Upper lobe of left lung (tissue), 6 donors: Measurements from ENCODE around the gene NAPSA. TPM values are rescaled to one million over a fixed set of nuclear protein-coding genes. Genes with fewer than 3 reads are reported as not detected.
A peak's percentile ranks its signal among the peaks of the same experiment; 100 is the strongest.

Experiments
- ATAC-seq, 2 donors: fragments of 200-7000 bp; cut with Tn5 transposase; one replicate each; pipeline ENCODE4 v1.9.1; 2022; ENCODE audit warnings: mild to moderate bottlenecking in 2 of 2, moderate library complexity in 2 of 2; ENCODE audit not compliant: low FRiP score in 2 of 2
- DNase-seq, 2 donors: peaks; one replicate each; pipeline ENCODE4 v3.0.0-alpha.2; 2019 to 2020
- H3K27ac ChIP-seq, 4 donors: fragments of 200-600 bp; sonication (generic); one replicate each; pipeline ENCODE4 v1.5.1; 2016 to 2019
- H3K27me3 ChIP-seq, 4 donors: fragments of 200-600 bp; sonication (generic); one replicate each; pipeline ENCODE4 v1.5.1; 2017 to 2019
- H3K36me3 ChIP-seq, 4 donors: fragments of 200-600 bp; sonication (generic); one replicate each; pipeline ENCODE4 v1.5.1; 2016 to 2019
- H3K4me1 ChIP-seq, 4 donors: fragments of 200-600 bp; sonication (generic); one replicate each; pipeline ENCODE4 v1.5.1; 2018 to 2019
- H3K4me3 ChIP-seq, 4 donors: fragments of 200-600 bp; sonication (generic); one replicate each; pipeline ENCODE4 v1.5.1; 2017 to 2019; ENCODE audit warnings: mild to moderate bottlenecking in 2 of 4, moderate library complexity in 1 of 4
- H3K9me3 ChIP-seq, 4 donors: fragments of 200-600 bp; sonication (generic); one replicate each; pipeline ENCODE4 v1.5.1; 2018 to 2019
- CTCF ChIP-seq, 6 experiments: fragments of 450-650 bp in 4 of 6; fragments of 200-600 bp in 2 of 6; sonication (generic) in 2 of 6; IDR thresholded peaks; one replicate each; pipeline ENCODE4 v1.5.1; 2016 to 2019; ENCODE audit warnings: antibody characterized with exemption in 6 of 6
- EP300 ChIP-seq, 4 donors: sonication (generic); formaldehyde crosslinking; IDR thresholded peaks; one replicate each; pipeline ENCODE4 v1.5.1; 2017; ENCODE audit warnings: antibody characterized with exemption in 4 of 4, control low read depth in 2 of 4
- POLR2A ChIP-seq, 4 donors: fragments of 450-650 bp; IDR thresholded peaks; one replicate each; pipeline ENCODE4 v1.5.1; 2016 to 2017; ENCODE audit warnings: antibody characterized with exemption in 4 of 4, mild to moderate bottlenecking in 2 of 4
- POLR2AphosphoS5 ChIP-seq, 2 donors: sonication (generic); formaldehyde crosslinking; IDR thresholded peaks; one replicate each; pipeline ENCODE4 v1.5.1; 2017; ENCODE audit warnings: antibody characterized with exemption in 2 of 2
- WGBS, 2 donors: methylation state at CpG; one replicate each; pipeline ENCODE4 v1.1.5; 2017 to 2018; 5-methylcytosine and 5-hydroxymethylcytosine counted together
- total RNA-seq, 6 donors: library from RNA; depleted of rRNA in 4 of 6; stranded (reverse); fragments of >200 nt in 4 of 6; gene quantifications; one replicate each; pipeline versions ENCODE4 v1.1.0 to v1.2.1, GENCODE V29; 2016 to 2021
- donor health status: DM: no; HTN: no; CAD: no; lungs with moderate emphysema.
- donor health status: DM: no; HTN: yes; CAD: no; lungs with severe emphysema.

Gene NAPSA
- total RNA-seq, 6 donors from 2014 or later, result 1,043 to 3,140 (median 1,660) TPM

DNA sequence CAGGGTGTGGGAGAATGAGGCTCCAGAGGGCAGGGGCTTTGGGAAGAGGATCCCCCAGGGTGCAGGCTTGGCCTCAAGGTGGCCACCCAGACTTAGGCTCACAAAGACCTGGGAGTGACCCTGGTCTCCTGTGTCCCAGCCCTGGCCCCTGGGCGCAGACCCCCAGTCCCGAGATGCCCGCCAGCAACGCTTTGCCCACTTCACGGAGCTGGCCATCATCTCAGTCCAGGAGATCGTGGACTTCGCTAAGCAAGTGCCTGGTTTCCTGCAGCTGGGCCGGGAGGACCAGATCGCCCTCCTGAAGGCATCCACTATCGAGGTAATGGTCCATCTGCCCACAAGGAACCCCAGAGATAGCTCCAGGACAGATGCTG is 13.4 kb upstream of the NAPSA start:
- ATAC-seq (no peak), DNase-seq (peak in 1 of 2 donors; percentile 71)
- H3K4me3 ChIP-seq, result no peak overlapping the region
- H3K27ac ChIP-seq, result no peak overlapping the region
- peaks cover 19 to 59% (median 53%) of the 10 kb centered on the region in 4 donors for H3K36me3 ChIP-seq
- TF ChIP-seq POLR2AphosphoS5 (IDR thresholded peaks at IDR 0.05) (no peak), EP300 (IDR thresholded peaks at IDR 0.05) (no peak), POLR2A (IDR thresholded peaks at IDR 0.05) (no peak), CTCF (IDR thresholded peaks at IDR 0.05) (no peak)
- H3K27me3 ChIP-seq, result no peaks in the 10 kb centered on the region
- H3K9me3 ChIP-seq, result no peaks in the 10 kb centered on the region
- WGBS, 2 donors, result 90 to 100% methylated on average over 7 to 8 of the region's 10 CpGs
- H3K4me1 ChIP-seq, result peaks cover 14 to 44% (median 33%) of the 10 kb centered on the region in 4 donors

GRCh38 chr19:50378169-50378862 is 12.9 kb upstream of the NAPSA start:
- TF ChIP-seq EP300 (IDR thresholded peaks at IDR 0.05) (no peak), POLR2A (IDR thresholded peaks at IDR 0.05) (no peak), CTCF (IDR thresholded peaks at IDR 0.05) (no peak), POLR2AphosphoS5 (IDR thresholded peaks at IDR 0.05) (no peak)
- Histone ChIP-seq H3K27ac (no peak overlapping the region), H3K27me3 (no peaks in the 10 kb centered on the region), H3K4me3 (no peak overlapping the region), H3K9me3 (no peaks in the 10 kb centered on the region), H3K36me3 (peaks cover 19 to 59% (median 53%) of the 10 kb centered on the region in 4 donors), H3K4me1 (peaks cover 10 to 38% (median 28%) of the 10 kb centered on the region in 4 donors)
- peak in 1 of 2 donors; percentile 86 for DNase-seq
- WGBS, 2 donors, result 93 to 96% methylated on average over 25 to 36 of the region's 36 CpGs
- ATAC-seq, result no peak

GRCh38 chr19:50377517-50377916 is 12.1 kb upstream of the NAPSA start:
- Histone ChIP-seq H3K36me3 (peaks cover 18 to 54% (median 52%) of the 10 kb centered on the region in 4 donors), H3K9me3 (no peaks in the 10 kb centered on the region), H3K4me1 (peaks cover 9 to 35% (median 24%) of the 10 kb centered on the region in 4 donors), H3K27ac (peak overlapping the region in 2 of 4 donors; percentile 97 to 99), H3K4me3 (peak overlapping the region in 1 of 4 donors; percentile 73), H3K27me3 (no peaks in the 10 kb centered on the region)
- DNase-seq (peak in 1 of 2 donors; percentile 49), ATAC-seq (no peak)
- WGBS, 2 donors, result 64 to 78% methylated on average over 8 to 9 of the region's 9 CpGs
- TF ChIP-seq POLR2A (IDR thresholded peaks at IDR 0.05), result no peak
- no peak for TF ChIP-seq CTCF (IDR thresholded peaks at IDR 0.05)
- TF ChIP-seq POLR2AphosphoS5 (IDR thresholded peaks at IDR 0.05), result no peak
- no peak for TF ChIP-seq EP300 (IDR thresholded peaks at IDR 0.05)

GRCh38 chr19:50377051-50377461 is 11.6 kb upstream of the NAPSA start:
- no peak for TF ChIP-seq POLR2A (IDR thresholded peaks at IDR 0.05)
- TF ChIP-seq POLR2AphosphoS5 (IDR thresholded peaks at IDR 0.05), result no peak
- TF ChIP-seq EP300 (IDR thresholded peaks at IDR 0.05), result no peak
- TF ChIP-seq CTCF (IDR thresholded peaks at IDR 0.05), result no peak
- WGBS, 2 donors, result 53 to 59% methylated on average over 7 of the region's 7 CpGs
- Histone ChIP-seq H3K4me1 (peaks cover 9 to 35% (median 25%) of the 10 kb centered on the region in 4 donors), H3K4me3 (peak overlapping the region in 3 of 4 donors; percentile 73 to 87 (median 82)), H3K27me3 (no peaks in the 10 kb centered on the region), H3K36me3 (peaks cover 13 to 49% (median 47%) of the 10 kb centered on the region in 4 donors), H3K9me3 (no peaks in the 10 kb centered on the region), H3K27ac (peak overlapping the region; percentile 97 to 99 (median 98))
- ATAC-seq (peak in 1 of 2 donors; percentile 12), DNase-seq (peak in 1 of 2 donors; percentile 86)
